BJ (cell line): Measurements from ENCODE around the gene SBF2. TPM values are rescaled to one million over a fixed set of nuclear protein-coding genes. Genes with fewer than 3 reads are reported as not detected.
"Not testable (repeated sequence)": the region's sequence is repeated elsewhere in the genome, so short reads cannot be mapped to it uniquely, and the experiment has no call there.

Experiments
- CTCF ChIA-PET: fragments of 350-600 bp; formaldehyde crosslinking; extraction: SDS; loops from one replicate; lab custom pipeline; 2021; ENCODE audit warnings: antibody characterized with exemption, inconsistent platforms; lab: Yijun Ruan, JAX
- POLR2A ChIA-PET: fragments of 300-600 bp; sonication (Branson Sonifier 250); formaldehyde crosslinking; extraction: SDS; loops from one replicate; lab custom pipeline; 2021; ENCODE audit warnings: antibody characterized with exemption; lab: Charles Lee
- DNase-seq: peaks from one replicate; pipeline ENCODE4 v3.0.0-alpha.2; 2011; ENCODE audit warnings: low read depth
- H3K27me3 ChIP-seq: 2 replicates; pipeline ENCODE4 v1.6.0; 2011; ENCODE audit warnings: low read length; ENCODE audit not compliant: control insufficient read depth, insufficient read depth
- H3K36me3 ChIP-seq: 2 replicates; pipeline ENCODE4 v1.5.1; 2011; ENCODE audit warnings: low read length; ENCODE audit not compliant: control insufficient read depth, insufficient read depth
- H3K4me3 ChIP-seq: 2 replicates; pipeline ENCODE4 v1.5.1; 2011; ENCODE audit warnings: low read depth, mild to moderate bottlenecking, control low read depth, low read length
- CTCF ChIP-seq: IDR thresholded peaks from 2 replicates; pipeline ENCODE4 v1.5.1; 2011; ENCODE audit warnings: low read depth, mild to moderate bottlenecking, control low read depth, inconsistent platforms, low read length, moderate library complexity; ENCODE audit not compliant: insufficient read depth
- polyA plus RNA-seq: library from polyadenylated mRNA; depleted of rRNA; stranded (reverse); fragments of >200 nt; gene quantifications from 2 replicates; pipeline ENCODE4 v1.2.3, GENCODE V29; 2011

Gene SBF2
- polyA plus RNA-seq, 1 experiment = 33.8 TPM

DNA sequence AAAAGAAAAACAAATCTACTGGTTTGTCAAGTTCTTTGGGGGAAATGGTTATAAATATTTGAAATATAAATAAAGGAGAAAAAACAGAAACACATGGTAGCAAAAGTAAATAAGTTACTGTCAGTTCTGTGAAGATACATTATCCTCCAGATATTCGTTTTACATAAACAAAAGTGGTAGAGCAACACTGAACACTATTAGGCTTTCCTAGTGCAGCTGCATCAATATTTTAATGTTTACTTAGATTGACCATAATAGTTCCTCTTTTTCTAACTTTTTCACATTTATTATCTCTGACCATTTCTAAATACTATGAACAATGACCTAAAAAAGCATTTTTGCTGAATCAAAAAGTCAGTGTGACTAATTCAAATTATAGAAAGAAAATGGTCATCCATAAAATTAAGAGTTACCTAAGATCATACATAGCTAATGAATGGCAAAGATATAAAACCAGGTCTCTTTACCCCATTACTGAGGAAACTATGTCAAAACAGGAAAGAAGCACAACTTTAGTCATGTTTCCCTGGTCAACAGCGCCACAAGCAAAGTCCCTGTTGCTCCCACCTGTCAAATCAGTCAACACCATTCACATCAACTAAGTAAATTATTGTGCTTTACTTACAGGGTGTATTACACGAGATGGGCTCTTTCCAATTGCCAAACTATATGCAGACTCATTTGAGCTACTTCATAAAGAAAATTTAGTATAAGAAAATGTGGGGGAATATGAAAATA is 38.5 kb downstream of the SBF2 start:
- no peak for DNase-seq
- H3K27me3 ChIP-seq = no peaks in the 10 kb centered on the region
- no peak overlapping the region for H3K4me3 ChIP-seq
- H3K36me3 ChIP-seq = no peaks in the 10 kb centered on the region
- TF ChIP-seq CTCF = no peak
- CTCF ChIA-PET = interaction anchor here (0.6 to 2.4 kb wide), 3 partner anchors 11 to 282 kb away, joined by 3 to 10 read pairs (median 3); no protein-coding TSS in a partner anchor
- POLR2A ChIA-PET = interaction anchor here (0.7 kb wide), 1 partner anchor 32 kb away, joined by 3 read pairs; no protein-coding TSS in a partner anchor

DNA sequence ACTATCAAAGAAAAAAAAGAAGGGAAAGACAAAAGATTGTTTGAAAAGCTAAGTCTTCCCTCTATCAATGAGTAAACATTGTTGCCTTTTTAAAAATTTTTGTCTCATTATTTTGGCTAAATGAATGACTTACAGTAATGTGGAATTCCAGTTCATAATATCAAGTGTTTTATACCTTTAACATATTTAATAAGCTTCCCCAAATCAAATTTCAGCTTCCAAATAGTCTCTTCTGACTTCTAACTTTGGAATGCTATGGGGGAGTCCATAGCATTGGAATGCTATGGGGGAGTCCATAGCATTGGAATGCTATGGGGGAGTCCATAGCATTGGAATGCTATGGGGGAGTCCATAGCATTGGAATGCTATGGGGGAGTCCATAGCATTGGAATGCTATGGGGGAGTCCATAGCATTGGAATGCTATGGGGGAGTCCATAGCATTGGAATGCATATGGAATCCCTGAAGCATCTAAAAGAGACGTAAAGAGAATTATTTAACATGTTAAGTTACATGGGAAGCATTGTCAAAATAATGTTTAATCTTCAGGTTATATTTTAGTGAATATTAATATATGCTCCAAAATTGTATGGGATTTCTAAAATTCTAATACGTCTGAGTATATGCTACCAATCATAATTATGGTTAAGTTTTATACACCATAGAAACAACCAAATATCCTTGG is 44.4 kb downstream of the SBF2 start:
- H3K36me3 ChIP-seq, CTCF ChIA-PET, H3K4me3 ChIP-seq, H3K27me3 ChIP-seq, DNase-seq: not testable (repeated sequence)
- POLR2A ChIA-PET = interaction anchor here (0.5 to 0.8 kb wide), 2 partner anchors 60 to 88 kb away, joined by 5 to 6 read pairs; no protein-coding TSS in a partner anchor

GRCh38 chr11:10247011-10247410 is 47.0 kb downstream of the SBF2 start:
- TF ChIP-seq CTCF = no peak
- DNase-seq = no peak

GRCh38 chr11:10243896-10244575 is 50.0 kb downstream of the SBF2 start:
- ChIA-PET CTCF (no interaction called here), POLR2A (no interaction called here)
- no peaks in the 10 kb centered on the region for H3K27me3 ChIP-seq
- no peak for DNase-seq
- no peaks in the 10 kb centered on the region for H3K36me3 ChIP-seq
- no peak overlapping the region for H3K4me3 ChIP-seq
- TF ChIP-seq CTCF = no peak

More at GRCh38 chr11:10247011-10247410, 47.0 kb downstream of the SBF2 start:
- H3K27me3 ChIP-seq = no peaks in the 10 kb centered on the region
- no peak overlapping the region for H3K4me3 ChIP-seq
- H3K36me3 ChIP-seq = no peaks in the 10 kb centered on the region
- ChIA-PET CTCF (no interaction called here), POLR2A (no interaction called here)

DNA sequence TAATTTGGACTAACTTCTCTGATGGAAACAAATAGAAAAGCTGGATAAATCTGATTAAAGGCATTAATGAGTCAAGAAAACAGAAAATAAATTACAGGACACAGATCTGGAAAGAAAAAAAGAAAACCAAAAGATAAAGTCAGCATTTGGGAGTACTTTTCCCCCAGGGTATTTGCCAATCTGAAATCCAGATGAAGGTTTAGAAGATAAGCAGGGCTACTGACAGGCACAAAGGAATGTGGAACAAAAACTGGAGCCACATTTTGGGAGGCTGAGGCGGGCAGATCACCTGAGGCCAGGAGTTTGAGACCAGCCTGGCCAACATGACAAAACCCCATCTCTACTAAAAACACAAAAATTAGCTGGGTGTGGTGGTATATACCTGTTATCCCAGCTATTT is 57.2 kb downstream of the SBF2 start:
- POLR2A ChIA-PET = no interaction called here

More for the DNA sequence above, 57.2 kb downstream of the SBF2 start:
- CTCF ChIA-PET = no interaction called here
- Histone ChIP-seq H3K4me3 (no peak overlapping the region), H3K36me3 (no peaks in the 10 kb centered on the region), H3K27me3 (no peaks in the 10 kb centered on the region)
- no peak for DNase-seq
- no peak for TF ChIP-seq CTCF
